SW480 (cell line): ENCODE measurements around the gene TRPC4.
A peak's percentile ranks its signal among the peaks of the same experiment; 100 is the strongest.
"Not testable (repeated sequence)": the region's sequence is repeated elsewhere in the genome, so short reads cannot be mapped to it uniquely, and the experiment has no call there.

Experiments used
- DNase-seq: peaks from one replicate; pipeline ENCODE4 v3.0.0-alpha.2; 2016; ENCODE audit warnings: low spot score

Gene TRPC4

GRCh38 chr13:37816276-37816675 lies 53.3 kb downstream of the TRPC4 start:
- DNase-seq = no peak

GRCh38 chr13:37811441-37811840 lies 58.1 kb downstream of the TRPC4 start:
- DNase-seq = no peak

- no peak for DNase-seq
Observed at GRCh38 chr13:37806666-37807065, 62.9 kb downstream of the TRPC4 start.

DNA sequence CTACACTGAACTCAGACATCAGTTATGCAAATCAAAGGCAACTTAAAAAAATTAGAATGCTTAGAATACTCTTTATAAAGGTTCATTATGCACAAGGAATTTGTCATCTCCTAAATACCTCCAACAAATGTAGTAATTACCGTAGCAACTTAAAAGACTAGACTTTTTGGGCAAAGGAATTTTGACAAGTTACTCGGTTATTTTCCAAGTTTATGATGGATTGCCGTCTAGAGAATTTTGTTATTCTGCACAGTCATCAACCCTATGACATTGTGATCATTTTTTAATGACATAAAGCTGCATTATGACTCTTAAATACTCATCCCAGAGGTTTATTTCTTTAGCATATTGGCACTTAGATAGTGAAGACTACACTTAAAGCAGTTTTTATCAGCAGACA lies 71.9 kb downstream of the TRPC4 start:
- DNase-seq = no peak

DNA sequence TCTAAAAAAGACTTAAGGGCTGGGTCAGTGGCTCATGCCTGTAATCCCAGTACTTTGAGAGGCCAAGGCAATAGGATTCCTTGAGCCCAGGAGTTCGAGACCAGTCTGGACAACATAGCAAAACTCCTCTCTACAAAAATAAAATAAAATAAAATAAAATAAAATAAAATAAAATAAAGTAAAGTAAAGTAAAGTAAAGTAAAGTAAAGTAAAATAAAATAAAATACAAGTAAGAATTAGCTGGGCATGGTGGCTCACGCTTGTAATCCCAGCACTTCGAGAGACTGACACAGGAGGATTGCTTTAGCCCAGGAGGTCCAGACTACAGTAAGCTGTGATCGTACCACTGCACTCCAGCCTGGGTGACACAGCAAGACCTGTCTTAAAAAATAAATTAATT lies 72.8 kb downstream of the TRPC4 start:
- not testable (repeated sequence) for DNase-seq

- no peak for DNase-seq
Observed at GRCh38 chr13:37795326-37795725, 74.2 kb downstream of the TRPC4 start.

- no peak for DNase-seq
Observed at GRCh38 chr13:37791699-37792098, 77.9 kb downstream of the TRPC4 start.

DNA sequence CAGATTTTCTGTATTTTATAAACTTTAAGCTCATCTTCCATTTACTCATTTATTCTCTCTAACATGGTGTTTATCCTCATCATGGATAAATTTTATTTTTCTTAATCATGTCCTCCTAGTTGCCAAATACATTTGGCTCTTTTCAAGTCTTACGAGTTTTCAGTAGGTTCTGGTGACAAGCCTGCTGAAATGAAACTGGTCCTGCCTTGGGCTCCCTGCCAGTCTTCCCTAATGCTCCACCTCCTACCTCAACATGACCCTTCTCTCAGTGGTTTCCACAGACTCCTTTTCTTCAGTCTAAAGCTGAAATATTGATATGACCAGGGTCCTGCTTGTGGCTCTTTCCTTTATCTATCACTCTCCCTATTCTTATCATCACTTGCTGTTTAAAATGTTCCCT lies 81.2 kb downstream of the TRPC4 start:
- DNase-seq = no peak

- DNase-seq = no peak
Observed at GRCh38 chr13:37777676-37778075, 91.9 kb downstream of the TRPC4 start.

DNA sequence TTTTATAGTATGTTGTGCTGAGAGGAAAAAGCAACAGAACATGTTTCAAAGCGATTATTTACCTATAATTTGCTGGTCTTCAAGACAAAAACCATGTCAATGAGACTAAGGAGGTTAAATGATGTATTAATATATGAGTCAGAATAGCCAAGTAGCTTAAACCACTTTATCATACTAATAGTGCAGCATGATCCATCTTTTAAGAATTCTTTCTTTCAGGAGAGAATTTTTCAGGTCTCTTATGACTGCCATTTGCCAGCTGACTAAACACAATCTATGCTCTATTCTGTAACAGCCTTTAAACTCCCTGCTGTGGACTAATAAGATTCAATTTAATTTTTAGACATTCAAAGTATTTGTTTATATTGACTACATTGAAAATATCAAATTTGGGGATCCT lies 93.7 kb downstream of the TRPC4 start:
- no peak for DNase-seq

- no peak for DNase-seq
Observed at GRCh38 chr13:37772644-37773043, 96.9 kb downstream of the TRPC4 start.

DNA sequence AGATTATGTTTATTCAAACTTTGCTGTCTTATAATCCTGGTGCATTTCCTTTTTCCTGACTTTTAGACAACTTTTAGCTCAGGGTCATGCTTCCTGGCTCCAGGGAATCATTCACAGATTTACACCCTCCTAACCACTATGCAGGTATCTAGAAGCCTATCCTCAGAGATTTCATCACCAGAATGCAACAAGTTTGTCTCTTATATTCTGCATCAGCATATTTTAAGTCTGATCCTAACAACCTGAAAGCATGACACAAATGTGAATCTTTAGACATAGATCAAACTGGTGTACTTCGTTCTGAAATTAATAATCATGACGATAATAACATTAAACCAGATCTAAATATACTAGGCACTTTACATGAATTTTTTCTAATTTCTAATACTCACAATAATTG lies 100.0 kb downstream of the TRPC4 start:
- no peak for DNase-seq

DNA sequence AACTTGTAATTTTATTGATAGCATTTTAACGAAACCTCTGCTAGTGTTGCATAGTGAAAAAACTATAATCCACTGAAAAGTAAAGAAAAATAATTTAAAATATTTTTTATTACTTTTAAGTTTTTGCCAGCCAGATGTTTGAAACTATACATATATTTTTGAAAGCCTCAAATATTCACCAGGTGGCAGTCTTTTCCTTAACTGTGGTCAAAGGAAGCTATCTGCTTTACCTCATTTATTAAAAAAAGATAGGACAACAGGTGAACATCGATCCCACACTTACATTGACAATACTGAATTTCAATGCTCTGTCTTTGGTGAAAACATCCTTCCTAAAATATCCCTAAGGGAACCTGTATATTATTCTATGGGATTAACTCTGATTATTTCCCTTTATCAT lies 100.5 kb downstream of the TRPC4 start:
- DNase-seq = peak; percentile 27

DNA sequence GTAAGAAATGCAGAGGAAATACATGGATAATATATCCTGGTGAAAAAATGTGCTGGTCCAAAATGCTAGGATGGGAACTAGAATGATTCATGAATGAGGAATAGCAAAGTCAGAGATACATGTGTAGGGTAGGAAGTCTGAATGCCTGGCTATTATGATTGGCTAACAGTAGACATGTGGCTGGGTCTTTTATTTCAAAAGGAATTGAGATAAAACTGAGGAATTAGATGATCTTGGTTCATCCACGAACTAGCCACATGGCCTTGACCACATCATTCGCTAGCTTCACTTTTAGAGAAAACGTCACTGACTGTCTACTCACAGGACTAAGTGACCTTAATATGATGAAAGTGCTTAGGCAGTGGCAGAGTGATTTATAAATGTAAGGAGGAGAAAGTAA lies 103.1 kb downstream of the TRPC4 start:
- DNase-seq = no peak

- DNase-seq = no peak
Observed at GRCh38 chr13:37755349-37755748, 114.2 kb downstream of the TRPC4 start.

GRCh38 chr13:37753776-37754175 lies 115.8 kb downstream of the TRPC4 start:
- peak; percentile 66 for DNase-seq

DNA sequence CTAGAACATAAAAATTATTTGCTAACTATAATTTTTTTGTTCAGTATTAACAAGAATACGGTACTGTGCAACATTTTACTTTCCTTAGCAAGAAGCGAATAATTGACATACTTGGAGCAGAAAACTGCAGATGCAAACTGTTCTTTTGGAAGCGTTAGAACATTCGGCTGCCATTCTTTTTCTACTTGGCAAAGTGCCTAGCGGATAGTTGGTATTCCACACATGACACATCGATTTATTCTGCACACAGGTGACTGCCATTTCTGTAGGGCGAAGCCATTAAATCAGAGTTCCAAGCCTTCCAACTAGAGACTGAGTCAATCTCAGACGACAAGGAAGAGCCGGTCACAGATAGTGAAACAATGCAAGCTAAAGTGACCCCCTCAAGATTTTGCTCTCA lies 117.4 kb downstream of the TRPC4 start:
- no peak for DNase-seq

DNA sequence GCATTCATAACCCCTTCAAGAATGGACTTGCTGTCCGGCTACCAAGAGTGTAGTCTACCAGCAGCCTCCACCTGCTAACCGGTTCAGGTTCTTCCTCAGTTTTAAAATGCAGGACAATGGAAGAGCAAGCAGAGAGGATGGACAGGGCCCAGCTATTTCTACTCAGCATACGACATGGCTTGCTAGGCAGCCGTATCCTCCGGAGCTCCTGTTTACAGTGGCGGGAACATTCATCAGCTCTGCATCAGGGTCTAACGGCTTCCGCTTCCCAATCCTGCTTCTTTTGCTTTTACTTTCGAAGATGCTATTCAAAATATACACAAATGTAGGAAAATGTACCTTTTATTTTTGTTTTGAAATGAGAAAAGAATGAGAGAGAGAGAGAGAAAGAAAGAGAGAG lies 118.5 kb downstream of the TRPC4 start:
- no peak for DNase-seq

DNA sequence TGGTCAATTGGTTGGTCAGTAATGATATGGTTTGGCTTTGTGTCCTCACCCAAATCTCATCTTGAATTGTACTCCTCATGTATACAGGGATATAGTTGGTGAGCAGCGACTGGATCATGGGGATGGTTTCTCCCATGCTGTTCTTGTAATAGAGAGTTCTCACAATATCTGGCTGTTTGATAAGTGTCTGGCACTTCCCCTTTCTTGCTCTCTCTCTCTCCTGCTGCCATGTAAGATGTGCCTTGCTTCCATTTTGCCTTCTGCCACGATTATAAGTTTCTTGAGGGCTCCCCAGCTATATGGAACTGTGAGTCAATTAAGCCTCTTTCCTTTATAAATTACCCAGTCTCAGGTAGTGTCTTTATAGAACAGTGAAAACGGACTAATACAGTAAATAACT lies 120.7 kb downstream of the TRPC4 start:
- no peak for DNase-seq

- DNase-seq = peak; percentile 76
Observed at GRCh38 chr13:37747071-37747612, 122.4 kb downstream of the TRPC4 start.

- no peak for DNase-seq
Observed at GRCh38 chr13:37741536-37741935, 128.0 kb downstream of the TRPC4 start.

DNA sequence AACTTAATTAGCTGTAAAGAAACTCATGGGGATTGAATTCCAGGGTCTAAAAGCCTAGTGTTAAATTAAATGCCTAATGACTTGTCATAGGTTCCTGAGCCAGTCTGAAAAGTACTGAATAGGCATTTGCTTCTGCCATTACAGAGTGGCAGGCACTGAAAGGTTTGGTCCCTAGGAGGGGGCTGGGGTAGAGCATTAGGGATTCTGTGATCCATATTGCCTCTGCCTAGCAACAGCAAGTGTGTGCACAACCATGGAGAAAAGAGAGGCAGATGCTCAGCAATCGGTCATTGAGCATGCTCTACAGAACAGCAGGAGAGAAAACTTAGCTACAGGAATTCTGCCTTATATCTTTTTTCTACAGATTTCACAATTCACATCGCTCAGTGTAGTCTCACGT lies 133.5 kb downstream of the TRPC4 start:
- no peak for DNase-seq

GRCh38 chr13:37735293-37735692 lies 134.3 kb downstream of the TRPC4 start:
- DNase-seq = no peak

GRCh38 chr13:37729876-37730275 lies 139.7 kb downstream of the TRPC4 start:
- DNase-seq = no peak
